Natural killer cell (primary cell): ENCODE measurements around the gene HBD. TPM values are rescaled to one million over a fixed set of nuclear protein-coding genes. Genes with fewer than 3 reads are reported as not detected.

Experiments used
- ATAC-seq, 3 donors: fragments of 150-1000 bp in 2 of 3; fragments of 200-7000 bp in 1 of 3; cut with Tn5 transposase; 1 replicate in 1 of 3; 2 replicates in 2 of 3; pipeline ENCODE4 v1.10.0; 2021; ENCODE audit warnings: mild to moderate bottlenecking in 2 of 3, moderate library complexity in 2 of 3
- DNase-seq, 2 donors: peaks; one replicate each; pipeline versions ENCODE4 v3.0.0 to v3.0.0-alpha.2; 2013 to 2021; ENCODE audit warnings: mixed read lengths in 1 of 2
- H3K27ac ChIP-seq: one replicate; pipeline ENCODE4 v1.5.1; 2013; ENCODE audit warnings: mild to moderate bottlenecking, low read length
- H3K27me3 ChIP-seq: one replicate; pipeline ENCODE4 v1.6.1; 2013; ENCODE audit warnings: low read length; ENCODE audit not compliant: control insufficient read depth, insufficient read depth
- H3K36me3 ChIP-seq: one replicate; pipeline ENCODE4 v1.6.1; 2013; ENCODE audit warnings: low read length; ENCODE audit not compliant: control insufficient read depth, insufficient read depth
- H3K4me1 ChIP-seq: one replicate; pipeline ENCODE4 v1.6.1; 2013; ENCODE audit warnings: low read length; ENCODE audit not compliant: control insufficient read depth, insufficient read depth
- H3K4me3 ChIP-seq: one replicate; pipeline ENCODE4 v1.5.1; 2013; ENCODE audit warnings: low read length
- H3K9me3 ChIP-seq: one replicate; pipeline ENCODE4 v1.6.1; 2013; ENCODE audit warnings: low read length; ENCODE audit not compliant: control insufficient read depth, insufficient read depth
- H3K27ac Mint-ChIP-seq, 2 donors: one replicate each; pipeline ENCODE4 v1.8.0; 2022; ENCODE audit warnings: mild to moderate bottlenecking in 2 of 2, mixed read lengths in 2 of 2, moderate library complexity in 1 of 2
- H3K27me3 Mint-ChIP-seq, 2 donors: one replicate each; pipeline ENCODE4 v1.8.0; 2022; ENCODE audit warnings: low read depth in 2 of 2, mixed read lengths in 2 of 2
- H3K36me3 Mint-ChIP-seq: one replicate; pipeline ENCODE4 v1.8.0; 2022; ENCODE audit warnings: mixed read lengths
- H3K4me1 Mint-ChIP-seq, 2 donors: one replicate each; pipeline ENCODE4 v1.8.0; 2022; ENCODE audit warnings: mixed read lengths in 2 of 2
- H3K4me3 Mint-ChIP-seq: one replicate; pipeline ENCODE4 v1.8.0; 2022; ENCODE audit warnings: mild to moderate bottlenecking, moderate library complexity, mixed read lengths
- H3K9me3 Mint-ChIP-seq, 2 donors: one replicate each; pipeline ENCODE4 v1.8.0; 2022; ENCODE audit warnings: mixed read lengths in 2 of 2
- WGBS: methylation state at CpG from one replicate; pipeline ENCODE4 v1.1.7; 2013; ENCODE audit warnings: missing lambda C conversion rate; ENCODE audit not compliant: insufficient coverage; 5-methylcytosine and 5-hydroxymethylcytosine counted together
- intact Hi-C: fragments of 100-400 bp; cut with micrococcal nuclease; formaldehyde crosslinking; loops from one replicate; pipeline ENCODE4 v1.14.2; 2022
- total RNA-seq, 4 donors: library from RNA; stranded (reverse); fragments of 120-200 nt in 1 of 4; gene quantifications; one replicate each; pipeline versions ENCODE4 v1.2.3 to v1.2.4, GENCODE V29; 2013 to 2022
- TF ChIP-seq, protein P1 (sequence below): fragments of 200-600 bp; IDR thresholded peaks from one replicate; pipeline ENCODE4 v1.8.0; 2022; ENCODE audit warnings: antibody characterized with exemption

HBD gene
- total RNA-seq, 3 donors from 2014 or later (not counting 1 experiment from before 2014, with no cell fraction given) = not detected

DNA sequence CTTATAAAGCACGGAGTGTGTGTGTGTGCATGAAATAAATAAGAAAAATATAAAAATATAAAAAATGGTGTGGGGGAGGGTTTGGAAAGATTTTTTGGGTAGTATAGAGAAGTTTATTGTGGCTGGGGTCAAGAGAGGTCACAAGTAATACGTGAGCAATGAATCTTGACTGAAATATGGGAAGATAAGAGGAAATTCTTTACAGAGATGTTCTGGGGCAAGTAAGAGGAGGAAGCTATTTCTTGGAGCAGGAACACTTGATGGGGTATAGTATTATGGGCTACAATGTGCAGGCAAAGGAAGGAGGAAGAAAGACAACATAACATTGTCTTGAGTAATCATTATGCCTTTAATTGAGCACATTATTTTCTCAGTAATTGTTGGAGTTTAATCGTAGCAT is 2.1 kb downstream of the HBD start:
- ATAC-seq (no peak), DNase-seq (no peak)
- no peaks in the 10 kb centered on the region for H3K36me3 ChIP-seq
- no peak overlapping the region for H3K4me3 Mint-ChIP-seq
- intact Hi-C loops = no loop called here
- H3K4me1 Mint-ChIP-seq = no peaks in the 10 kb centered on the region
- no peaks in the 10 kb centered on the region for H3K27me3 ChIP-seq
- H3K27ac Mint-ChIP-seq = no peak overlapping the region
- H3K9me3 ChIP-seq = no peaks in the 10 kb centered on the region
- no peaks in the 10 kb centered on the region for H3K36me3 Mint-ChIP-seq
- TF ChIP-seq, protein P1, sequence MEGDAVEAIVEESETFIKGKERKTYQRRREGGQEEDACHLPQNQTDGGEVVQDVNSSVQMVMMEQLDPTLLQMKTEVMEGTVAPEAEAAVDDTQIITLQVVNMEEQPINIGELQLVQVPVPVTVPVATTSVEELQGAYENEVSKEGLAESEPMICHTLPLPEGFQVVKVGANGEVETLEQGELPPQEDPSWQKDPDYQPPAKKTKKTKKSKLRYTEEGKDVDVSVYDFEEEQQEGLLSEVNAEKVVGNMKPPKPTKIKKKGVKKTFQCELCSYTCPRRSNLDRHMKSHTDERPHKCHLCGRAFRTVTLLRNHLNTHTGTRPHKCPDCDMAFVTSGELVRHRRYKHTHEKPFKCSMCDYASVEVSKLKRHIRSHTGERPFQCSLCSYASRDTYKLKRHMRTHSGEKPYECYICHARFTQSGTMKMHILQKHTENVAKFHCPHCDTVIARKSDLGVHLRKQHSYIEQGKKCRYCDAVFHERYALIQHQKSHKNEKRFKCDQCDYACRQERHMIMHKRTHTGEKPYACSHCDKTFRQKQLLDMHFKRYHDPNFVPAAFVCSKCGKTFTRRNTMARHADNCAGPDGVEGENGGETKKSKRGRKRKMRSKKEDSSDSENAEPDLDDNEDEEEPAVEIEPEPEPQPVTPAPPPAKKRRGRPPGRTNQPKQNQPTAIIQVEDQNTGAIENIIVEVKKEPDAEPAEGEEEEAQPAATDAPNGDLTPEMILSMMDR = no peak
- 79% methylated on average over 3 of the region's 3 CpGs for WGBS
- H3K27me3 Mint-ChIP-seq = peaks cover 4 to 5% of the 10 kb centered on the region in 2 donors
- H3K4me3 ChIP-seq = no peak overlapping the region
- peaks cover 0 to 2% of the 10 kb centered on the region in 2 donors for H3K9me3 Mint-ChIP-seq
- H3K27ac ChIP-seq = no peak overlapping the region
- H3K4me1 ChIP-seq = no peaks in the 10 kb centered on the region

DNA sequence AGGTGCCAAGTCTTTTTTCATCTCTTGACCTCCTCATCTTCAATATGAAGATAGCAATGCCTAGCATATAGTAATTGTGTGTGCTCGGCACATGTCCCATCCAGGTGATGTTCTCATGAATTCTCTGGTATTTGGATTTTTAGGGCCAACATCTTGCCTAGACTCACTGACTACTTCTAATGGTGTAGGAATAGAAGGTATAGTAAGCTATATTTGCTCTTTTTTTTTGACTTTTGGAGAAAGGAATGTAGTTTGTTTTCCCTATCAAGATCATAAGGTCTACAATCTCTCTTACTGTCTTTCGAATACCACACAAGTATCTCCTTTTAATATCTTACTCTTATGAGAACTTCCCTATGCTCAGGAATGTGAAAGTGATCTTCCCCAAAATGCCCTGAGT is 3.2 kb downstream of the HBD start:
- Histone ChIP-seq H3K27me3 (no peaks in the 10 kb centered on the region), H3K4me1 (no peaks in the 10 kb centered on the region), H3K27ac (no peak overlapping the region), H3K9me3 (no peaks in the 10 kb centered on the region), H3K36me3 (no peaks in the 10 kb centered on the region), H3K4me3 (no peak overlapping the region)
- peaks cover 4 to 5% of the 10 kb centered on the region in 2 donors for H3K27me3 Mint-ChIP-seq
- intact Hi-C loops = no loop called here
- H3K4me3 Mint-ChIP-seq = no peak overlapping the region
- TF ChIP-seq, protein P1 = no peak
- 62% methylated on average over 2 of the region's 2 CpGs for WGBS
- DNase-seq (no peak), ATAC-seq (no peak)
- H3K27ac Mint-ChIP-seq = no peak overlapping the region
- H3K9me3 Mint-ChIP-seq = peaks cover 0 to 2% of the 10 kb centered on the region in 2 donors
- no peaks in the 10 kb centered on the region for H3K4me1 Mint-ChIP-seq
- no peaks in the 10 kb centered on the region for H3K36me3 Mint-ChIP-seq

DNA sequence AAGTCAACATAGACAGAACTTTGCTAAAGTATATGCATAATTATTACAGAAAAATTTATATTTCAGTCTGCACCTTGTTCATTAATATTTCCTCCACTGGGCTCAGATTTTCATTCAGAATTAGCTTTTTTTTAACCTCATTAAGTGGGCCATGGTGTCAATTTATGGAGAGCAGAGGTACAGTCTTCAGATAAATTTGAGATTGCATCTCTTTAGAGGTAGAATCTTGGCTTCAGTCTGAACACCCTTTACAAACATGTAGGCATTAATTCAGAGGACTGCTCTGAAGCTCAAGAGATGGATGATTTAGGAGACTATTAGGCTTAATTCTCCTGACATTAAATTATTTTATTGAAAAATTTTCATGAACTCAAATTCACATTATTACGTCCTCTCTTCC is 4.0 kb downstream of the HBD start:
- ATAC-seq = no peak

DNA sequence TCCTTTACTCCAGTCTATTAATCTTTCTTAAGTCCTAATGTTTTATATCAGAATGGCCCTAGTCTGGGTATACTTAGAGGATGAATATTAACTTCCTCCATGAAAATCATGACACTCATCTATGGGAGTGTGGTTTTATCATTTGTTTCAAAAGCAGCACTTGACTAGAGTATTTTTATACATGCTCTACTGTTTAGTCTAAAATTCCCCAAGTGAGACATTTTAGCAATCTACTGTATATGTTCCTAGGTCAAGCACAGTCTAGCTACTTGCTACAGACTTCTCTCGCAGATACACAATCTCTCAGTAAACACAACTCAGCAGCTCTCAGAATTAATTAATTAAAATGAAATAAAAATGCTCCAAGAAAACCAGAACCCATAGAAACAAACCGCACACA is 4.5 kb downstream of the HBD start:
- intact Hi-C loops = no loop called here
- no peak overlapping the region for H3K27ac ChIP-seq
- Mint-ChIP-seq H3K27ac (no peak overlapping the region), H3K4me1 (no peaks in the 10 kb centered on the region), H3K36me3 (no peaks in the 10 kb centered on the region), H3K27me3 (no peaks in the 10 kb centered on the region), H3K4me3 (no peak overlapping the region), H3K9me3 (no peaks in the 10 kb centered on the region)
- TF ChIP-seq, protein P1 = no peak
- H3K9me3 ChIP-seq = no peaks in the 10 kb centered on the region
- WGBS = 100% methylated on average over 1 of the region's 2 CpGs
- no peak for DNase-seq
- no peak for ATAC-seq
- H3K4me1 ChIP-seq = no peaks in the 10 kb centered on the region
- H3K4me3 ChIP-seq = no peak overlapping the region
- H3K36me3 ChIP-seq = no peaks in the 10 kb centered on the region
- no peaks in the 10 kb centered on the region for H3K27me3 ChIP-seq

More for the DNA sequence above, 4.0 kb downstream of the HBD start:
- no peaks in the 10 kb centered on the region for H3K9me3 ChIP-seq
- no peaks in the 10 kb centered on the region for H3K27me3 ChIP-seq
- peaks cover 0 to 2% of the 10 kb centered on the region in 2 donors for H3K9me3 Mint-ChIP-seq
- DNase-seq = no peak
- TF ChIP-seq, protein P1 = no peak
- intact Hi-C loops = no loop called here
- no peaks in the 10 kb centered on the region for H3K36me3 Mint-ChIP-seq
- H3K27me3 Mint-ChIP-seq = peaks cover 0 to 2% of the 10 kb centered on the region in 2 donors
- H3K27ac Mint-ChIP-seq = no peak overlapping the region
- H3K36me3 ChIP-seq = no peaks in the 10 kb centered on the region
- no peak overlapping the region for H3K27ac ChIP-seq
- H3K4me1 Mint-ChIP-seq = no peaks in the 10 kb centered on the region
- H3K4me3 ChIP-seq = no peak overlapping the region
- H3K4me1 ChIP-seq = no peaks in the 10 kb centered on the region
- H3K4me3 Mint-ChIP-seq = no peak overlapping the region
- 100% methylated on average over 1 of the region's 1 CpG for WGBS
